Measurements from ENCODE around the gene PTCH1.

PTCH1 gene

GRCh38 chr9:95435074-95435728 is 81.6 kb downstream of the PTCH1 start:
- no peak overlapping the region for H3K4me3 ChIP-seq (ENCODE audit: low read length)

GRCh38 chr9:95434116-95435073 is 82.4 kb downstream of the PTCH1 start:
- no peaks in the 10 kb centered on the region for H3K36me3 ChIP-seq (ENCODE audit: control insufficient read depth, insufficient read depth, low read length)
- H3K27ac ChIP-seq (ENCODE audit: low read depth, low read length), result no peak overlapping the region
- H3K4me1 ChIP-seq (ENCODE audit: control insufficient read depth, insufficient read depth, low read length), result no peaks in the 10 kb centered on the region
- no peak overlapping the region for H3K9ac ChIP-seq (ENCODE audit: low read length)
- H3K27me3 ChIP-seq (ENCODE audit: control insufficient read depth, insufficient read depth, low read length), result no peaks in the 10 kb centered on the region
- no peak overlapping the region for H3K4me3 ChIP-seq (ENCODE audit: low read length)

More at GRCh38 chr9:95435074-95435728, 81.6 kb downstream of the PTCH1 start:
- no peaks in the 10 kb centered on the region for H3K36me3 ChIP-seq (ENCODE audit: control insufficient read depth, insufficient read depth, low read length)
- no peaks in the 10 kb centered on the region for H3K27me3 ChIP-seq (ENCODE audit: control insufficient read depth, insufficient read depth, low read length)
- H3K27ac ChIP-seq (ENCODE audit: low read depth, low read length), result no peak overlapping the region
- H3K9ac ChIP-seq (ENCODE audit: low read length), result no peak overlapping the region
- no peaks in the 10 kb centered on the region for H3K4me1 ChIP-seq (ENCODE audit: control insufficient read depth, insufficient read depth, low read length)

GRCh38 chr9:95433096-95433819 is 83.5 kb downstream of the PTCH1 start:
- Histone ChIP-seq H3K27me3 (ENCODE audit: control insufficient read depth, insufficient read depth, low read length) (no peaks in the 10 kb centered on the region), H3K9ac (ENCODE audit: low read length) (no peak overlapping the region), H3K36me3 (ENCODE audit: control insufficient read depth, insufficient read depth, low read length) (no peaks in the 10 kb centered on the region), H3K4me1 (ENCODE audit: control insufficient read depth, insufficient read depth, low read length) (no peaks in the 10 kb centered on the region), H3K27ac (ENCODE audit: low read depth, low read length) (no peak overlapping the region), H3K4me3 (ENCODE audit: low read length) (no peak overlapping the region)

- Histone ChIP-seq H3K27ac (ENCODE audit: low read depth, low read length) (no peak overlapping the region), H3K4me1 (ENCODE audit: control insufficient read depth, insufficient read depth, low read length) (no peaks in the 10 kb centered on the region), H3K9ac (ENCODE audit: low read length) (no peak overlapping the region), H3K4me3 (ENCODE audit: low read length) (no peak overlapping the region), H3K36me3 (ENCODE audit: control insufficient read depth, insufficient read depth, low read length) (no peaks in the 10 kb centered on the region), H3K27me3 (ENCODE audit: control insufficient read depth, insufficient read depth, low read length) (no peaks in the 10 kb centered on the region)
Measured at GRCh38 chr9:95431286-95431685, 85.5 kb downstream of the PTCH1 start.

GRCh38 chr9:95429948-95430620 is 86.7 kb downstream of the PTCH1 start:
- Histone ChIP-seq H3K36me3 (ENCODE audit: control insufficient read depth, insufficient read depth, low read length) (no peaks in the 10 kb centered on the region), H3K27me3 (ENCODE audit: control insufficient read depth, insufficient read depth, low read length) (no peaks in the 10 kb centered on the region), H3K27ac (ENCODE audit: low read depth, low read length) (no peak overlapping the region), H3K9ac (ENCODE audit: low read length) (no peak overlapping the region), H3K4me3 (ENCODE audit: low read length) (no peak overlapping the region), H3K4me1 (ENCODE audit: control insufficient read depth, insufficient read depth, low read length) (no peaks in the 10 kb centered on the region)

GRCh38 chr9:95429096-95429495 is 87.7 kb downstream of the PTCH1 start:
- Histone ChIP-seq H3K27me3 (ENCODE audit: control insufficient read depth, insufficient read depth, low read length) (no peaks in the 10 kb centered on the region), H3K4me3 (ENCODE audit: low read length) (no peak overlapping the region), H3K36me3 (ENCODE audit: control insufficient read depth, insufficient read depth, low read length) (no peaks in the 10 kb centered on the region), H3K4me1 (ENCODE audit: control insufficient read depth, insufficient read depth, low read length) (no peaks in the 10 kb centered on the region), H3K9ac (ENCODE audit: low read length) (no peak overlapping the region), H3K27ac (ENCODE audit: low read depth, low read length) (no peak overlapping the region)

- Histone ChIP-seq H3K36me3 (ENCODE audit: control insufficient read depth, insufficient read depth, low read length) (no peaks in the 10 kb centered on the region), H3K4me1 (ENCODE audit: control insufficient read depth, insufficient read depth, low read length) (no peaks in the 10 kb centered on the region), H3K9ac (ENCODE audit: low read length) (no peak overlapping the region), H3K4me3 (ENCODE audit: low read length) (peak overlapping the region; percentile 31), H3K27ac (ENCODE audit: low read depth, low read length) (no peak overlapping the region), H3K27me3 (ENCODE audit: control insufficient read depth, insufficient read depth, low read length) (no peaks in the 10 kb centered on the region)
Measured at GRCh38 chr9:95425910-95426551, 90.7 kb downstream of the PTCH1 start.

GRCh38 chr9:95422650-95423049 is 94.1 kb downstream of the PTCH1 start:
- no peak overlapping the region for H3K27ac ChIP-seq (ENCODE audit: low read depth, low read length)
- H3K4me3 ChIP-seq (ENCODE audit: low read length), result no peak overlapping the region
- no peaks in the 10 kb centered on the region for H3K4me1 ChIP-seq (ENCODE audit: control insufficient read depth, insufficient read depth, low read length)
- no peaks in the 10 kb centered on the region for H3K36me3 ChIP-seq (ENCODE audit: control insufficient read depth, insufficient read depth, low read length)
- H3K27me3 ChIP-seq (ENCODE audit: control insufficient read depth, insufficient read depth, low read length), result no peaks in the 10 kb centered on the region
- no peak overlapping the region for H3K9ac ChIP-seq (ENCODE audit: low read length)

GRCh38 chr9:95420518-95420917 is 96.3 kb downstream of the PTCH1 start:
- no peaks in the 10 kb centered on the region for H3K27me3 ChIP-seq (ENCODE audit: control insufficient read depth, insufficient read depth, low read length)

GRCh38 chr9:95419444-95419843 is 97.3 kb downstream of the PTCH1 start:
- Histone ChIP-seq H3K4me1 (ENCODE audit: control insufficient read depth, insufficient read depth, low read length) (no peaks in the 10 kb centered on the region), H3K9ac (ENCODE audit: low read length) (no peak overlapping the region), H3K27me3 (ENCODE audit: control insufficient read depth, insufficient read depth, low read length) (no peaks in the 10 kb centered on the region), H3K4me3 (ENCODE audit: low read length) (no peak overlapping the region), H3K27ac (ENCODE audit: low read depth, low read length) (no peak overlapping the region), H3K36me3 (ENCODE audit: control insufficient read depth, insufficient read depth, low read length) (no peaks in the 10 kb centered on the region)

More at GRCh38 chr9:95420518-95420917, 96.3 kb downstream of the PTCH1 start:
- no peak overlapping the region for H3K9ac ChIP-seq (ENCODE audit: low read length)
- no peaks in the 10 kb centered on the region for H3K4me1 ChIP-seq (ENCODE audit: control insufficient read depth, insufficient read depth, low read length)
- no peak overlapping the region for H3K27ac ChIP-seq (ENCODE audit: low read depth, low read length)
- no peaks in the 10 kb centered on the region for H3K36me3 ChIP-seq (ENCODE audit: control insufficient read depth, insufficient read depth, low read length)
- no peak overlapping the region for H3K4me3 ChIP-seq (ENCODE audit: low read length)

GRCh38 chr9:95415158-95415557 is 101.6 kb downstream of the PTCH1 start:
- Histone ChIP-seq H3K36me3 (ENCODE audit: control insufficient read depth, insufficient read depth, low read length) (no peaks in the 10 kb centered on the region), H3K4me1 (ENCODE audit: control insufficient read depth, insufficient read depth, low read length) (no peaks in the 10 kb centered on the region), H3K27me3 (ENCODE audit: control insufficient read depth, insufficient read depth, low read length) (no peaks in the 10 kb centered on the region), H3K9ac (ENCODE audit: low read length) (no peak overlapping the region), H3K4me3 (ENCODE audit: low read length) (no peak overlapping the region), H3K27ac (ENCODE audit: low read depth, low read length) (no peak overlapping the region)

Data from rectal smooth muscle tissue (tissue), 1 donor.